AG04450 (cell line): Measurements from ENCODE around the gene CD164L2. TPM values are rescaled to one million over a fixed set of nuclear protein-coding genes. Genes with fewer than 3 reads are reported as not detected.
A peak's percentile ranks its signal among the peaks of the same experiment; 100 is the strongest.

Experiments
- CTCF ChIA-PET: fragments of 300-600, 350-600 bp; formaldehyde crosslinking; extraction: SDS; loops from one replicate; lab custom pipeline; 2022; ENCODE audit warnings: antibody characterized with exemption, inconsistent platforms; lab: Charles Lee
- POLR2A ChIA-PET: fragments of 350-600 bp; formaldehyde crosslinking; extraction: SDS; loops from one replicate; lab custom pipeline; 2021; ENCODE audit warnings: antibody characterized with exemption, inconsistent platforms; lab: Yijun Ruan, JAX
- DNase-seq: peaks from one replicate; pipeline ENCODE4 v3.0.0-alpha.2; 2011; ENCODE audit warnings: low read depth, low spot score
- H3K27ac ChIP-seq: one replicate; pipeline ENCODE4 v1.5.1; 2012; ENCODE audit warnings: low read depth, low read length, control low read depth
- H3K27me3 ChIP-seq: one replicate; pipeline ENCODE4 v1.6.0; 2012; ENCODE audit warnings: low read length; ENCODE audit not compliant: control insufficient read depth, insufficient read depth
- H3K4me3 ChIP-seq: 2 replicates; pipeline ENCODE4 v1.5.1; 2011; ENCODE audit warnings: mild to moderate bottlenecking, low read depth, low read length, control low read depth
- H3K9me3 ChIP-seq: 2 replicates; pipeline ENCODE4 v1.5.1; 2012; ENCODE audit warnings: low read length; ENCODE audit not compliant: control insufficient read depth, insufficient read depth
- polyA plus RNA-seq: library from polyadenylated mRNA; depleted of rRNA; stranded (reverse); fragments of >200 nt; gene quantifications from 2 replicates; pipeline ENCODE4 v1.2.3, GENCODE V29; 2011
- TF ChIP-seq, protein P1 (sequence below): IDR thresholded peaks from 2 replicates; pipeline ENCODE4 v1.5.1; 2011; ENCODE audit warnings: low read depth, low read length, control low read depth, inconsistent platforms

CD164L2 gene
- polyA plus RNA-seq, 1 experiment = not detected

DNA sequence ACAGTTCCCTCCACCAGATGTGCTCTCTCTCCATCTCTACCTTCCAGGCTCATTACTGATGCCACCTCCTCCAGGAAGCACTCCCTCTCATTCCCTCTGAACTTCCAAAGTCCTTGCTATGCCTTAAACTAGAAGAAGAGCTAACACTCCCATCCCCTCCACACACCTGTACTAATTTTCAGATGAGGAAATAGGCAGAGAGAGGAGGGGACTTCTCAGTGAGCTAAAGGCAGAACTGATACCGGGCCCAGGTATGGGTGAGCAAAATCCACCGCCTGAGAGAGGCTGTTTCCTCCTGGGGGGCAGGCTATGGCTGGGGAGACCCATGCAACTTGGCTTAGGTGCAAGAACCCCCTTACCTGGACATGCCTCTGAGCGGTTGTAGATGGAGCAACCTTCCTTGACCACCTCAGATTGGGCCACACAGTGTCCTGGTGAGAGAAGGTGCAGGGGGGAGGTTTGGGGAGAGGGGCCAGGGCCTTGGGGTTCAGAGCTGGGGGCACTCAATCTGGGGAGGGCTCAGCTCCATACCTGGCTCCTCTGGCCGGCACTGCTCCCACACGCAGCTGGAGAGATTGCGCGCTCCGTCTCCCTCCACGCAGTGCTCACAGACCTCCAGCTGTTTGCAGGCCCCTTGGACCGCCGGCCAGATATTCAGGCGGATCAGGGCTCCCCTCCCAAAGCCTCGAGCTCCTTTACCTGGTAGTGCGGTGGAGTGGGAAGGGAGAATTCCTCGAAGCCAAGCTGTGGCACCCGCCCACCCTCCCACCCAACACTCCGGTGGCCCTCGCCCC is 967 bp downstream of the CD164L2 start:
- Histone ChIP-seq H3K9me3 (no peaks in the 10 kb centered on the region), H3K4me3 (no peak overlapping the region), H3K27ac (no peak overlapping the region), H3K27me3 (peaks cover 25% of the 10 kb centered on the region)
- TF ChIP-seq, protein P1, sequence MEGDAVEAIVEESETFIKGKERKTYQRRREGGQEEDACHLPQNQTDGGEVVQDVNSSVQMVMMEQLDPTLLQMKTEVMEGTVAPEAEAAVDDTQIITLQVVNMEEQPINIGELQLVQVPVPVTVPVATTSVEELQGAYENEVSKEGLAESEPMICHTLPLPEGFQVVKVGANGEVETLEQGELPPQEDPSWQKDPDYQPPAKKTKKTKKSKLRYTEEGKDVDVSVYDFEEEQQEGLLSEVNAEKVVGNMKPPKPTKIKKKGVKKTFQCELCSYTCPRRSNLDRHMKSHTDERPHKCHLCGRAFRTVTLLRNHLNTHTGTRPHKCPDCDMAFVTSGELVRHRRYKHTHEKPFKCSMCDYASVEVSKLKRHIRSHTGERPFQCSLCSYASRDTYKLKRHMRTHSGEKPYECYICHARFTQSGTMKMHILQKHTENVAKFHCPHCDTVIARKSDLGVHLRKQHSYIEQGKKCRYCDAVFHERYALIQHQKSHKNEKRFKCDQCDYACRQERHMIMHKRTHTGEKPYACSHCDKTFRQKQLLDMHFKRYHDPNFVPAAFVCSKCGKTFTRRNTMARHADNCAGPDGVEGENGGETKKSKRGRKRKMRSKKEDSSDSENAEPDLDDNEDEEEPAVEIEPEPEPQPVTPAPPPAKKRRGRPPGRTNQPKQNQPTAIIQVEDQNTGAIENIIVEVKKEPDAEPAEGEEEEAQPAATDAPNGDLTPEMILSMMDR = no peak
- POLR2A ChIA-PET = no interaction called here
- DNase-seq = no peak
- CTCF ChIA-PET = interaction anchor here (0.9 to 2.3 kb wide), 5 partner anchors 9 to 85 kb away, joined by 3 to 8 read pairs (median 4); no protein-coding TSS in a partner anchor

DNA sequence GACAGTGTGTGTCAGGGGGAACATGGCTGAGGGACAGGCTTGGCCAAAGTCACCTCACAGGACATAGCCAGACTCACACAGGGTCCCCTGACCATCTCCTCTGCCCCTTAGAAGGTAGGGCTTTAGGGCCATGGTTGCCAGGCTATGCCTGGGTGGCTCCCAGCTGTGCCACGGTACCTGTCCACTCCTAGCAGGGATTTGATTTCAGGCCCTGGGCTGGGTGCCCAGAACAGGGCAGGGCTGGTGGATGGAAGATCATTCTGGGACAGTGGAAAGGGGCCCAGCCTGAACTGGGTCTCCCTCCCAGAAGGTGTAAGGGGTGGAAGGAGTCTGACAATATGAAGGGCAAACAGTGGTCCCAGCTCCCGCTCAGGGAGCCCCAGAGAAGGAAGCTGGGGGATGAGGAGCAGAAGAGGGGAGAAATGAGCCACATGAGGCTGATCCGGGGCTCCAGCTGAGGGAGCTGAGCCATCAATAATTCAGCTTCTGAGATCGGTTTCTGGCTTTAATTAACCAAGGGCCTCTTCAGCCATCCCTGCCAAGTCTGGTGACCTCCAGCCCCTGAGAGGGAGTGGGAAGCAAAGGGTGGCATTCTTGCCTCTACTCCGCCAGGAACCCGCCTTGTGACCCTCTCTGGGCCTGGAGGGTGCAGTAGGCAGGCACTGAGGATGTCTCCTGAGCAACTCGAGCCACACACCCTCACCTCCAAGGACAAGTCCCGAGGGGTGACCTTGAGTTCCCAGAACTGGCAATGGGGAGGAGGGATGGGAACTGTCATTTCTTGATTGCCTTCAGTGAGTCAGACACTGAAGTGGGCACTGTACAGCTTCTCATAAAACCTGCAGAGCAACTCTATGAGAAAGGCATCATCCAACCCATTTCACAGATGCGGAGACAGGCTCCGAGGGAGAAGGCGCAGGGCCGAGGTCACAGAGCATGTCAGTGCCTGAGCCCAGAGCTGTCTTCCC is 2.1 kb downstream of the CD164L2 start:
- Histone ChIP-seq H3K9me3 (no peaks in the 10 kb centered on the region), H3K4me3 (no peak overlapping the region), H3K27me3 (peaks cover 19% of the 10 kb centered on the region), H3K27ac (peak overlapping the region; percentile 2)
- POLR2A ChIA-PET = no interaction called here
- no peak for DNase-seq
- CTCF ChIA-PET = interaction anchor here (0.9 to 1.5 kb wide), 3 partner anchors 23 to 81 kb away, joined by 3 to 4 read pairs (median 3); no protein-coding TSS in a partner anchor
- TF ChIP-seq, protein P1 = no peak

DNA sequence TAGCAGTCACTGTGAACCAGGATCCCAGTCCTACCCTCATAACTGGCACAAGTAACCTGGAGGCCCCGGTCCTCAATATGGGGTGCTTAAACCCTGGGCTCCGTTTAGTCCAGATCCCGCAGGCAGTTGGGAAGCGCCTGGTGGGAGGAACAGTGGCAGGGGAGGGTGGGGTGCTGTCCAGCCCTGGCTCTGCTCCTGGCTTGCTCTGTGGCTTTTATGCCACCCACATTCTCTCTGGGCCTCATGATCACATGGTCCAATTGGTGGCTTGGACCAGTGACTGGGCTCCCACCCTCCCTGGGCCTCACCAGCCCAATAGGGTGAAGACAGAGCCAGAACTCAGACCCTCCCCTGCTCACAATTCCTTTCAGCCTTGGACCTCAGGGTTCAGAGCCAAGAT is 2.9 kb downstream of the CD164L2 start:
- CTCF ChIA-PET = no interaction called here
- Histone ChIP-seq H3K27me3 (peaks cover 21% of the 10 kb centered on the region), H3K27ac (no peak overlapping the region), H3K9me3 (no peaks in the 10 kb centered on the region), H3K4me3 (no peak overlapping the region)
- no peak for DNase-seq
- POLR2A ChIA-PET = no interaction called here
- TF ChIP-seq, protein P1 = no peak

DNA sequence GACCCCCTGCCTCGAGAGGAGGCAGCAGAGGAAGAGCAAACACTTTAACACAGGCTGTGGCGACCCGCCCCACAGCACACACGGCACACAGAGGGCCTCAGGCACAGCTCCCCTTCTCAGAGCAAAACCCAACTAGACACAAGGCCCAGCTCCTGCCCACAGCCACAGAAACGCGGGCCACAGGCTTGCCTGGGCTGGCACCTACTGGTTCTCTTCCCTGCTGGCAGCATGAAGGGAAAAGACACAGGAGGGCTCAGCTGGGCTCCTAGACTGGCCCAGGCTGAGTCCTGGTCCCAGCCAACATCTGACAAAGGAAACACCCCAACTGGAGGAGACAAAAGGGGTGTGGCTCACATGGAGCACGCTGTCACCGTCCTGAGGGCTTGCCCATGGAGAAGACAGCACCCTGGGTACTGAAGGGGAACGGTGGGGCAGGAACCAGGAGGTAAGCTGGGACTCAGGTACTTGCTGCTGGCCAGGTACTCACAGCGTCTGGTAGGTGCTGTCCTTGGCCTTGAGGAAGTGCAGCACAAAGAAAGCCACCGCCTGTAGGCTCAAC is 3.5 kb downstream of the CD164L2 start:
- Histone ChIP-seq H3K9me3 (no peaks in the 10 kb centered on the region), H3K27ac (no peak overlapping the region), H3K27me3 (peaks cover 24% of the 10 kb centered on the region), H3K4me3 (no peak overlapping the region)
- TF ChIP-seq, protein P1 = no peak
- ChIA-PET CTCF (no interaction called here), POLR2A (no interaction called here)
- DNase-seq = no peak
